Measurements from ENCODE around the gene SAMHD1.
"Not testable (repeated sequence)": the region's sequence is repeated elsewhere in the genome, so short reads cannot be mapped to it uniquely, and the experiment has no call there.

SAMHD1 gene

DNA sequence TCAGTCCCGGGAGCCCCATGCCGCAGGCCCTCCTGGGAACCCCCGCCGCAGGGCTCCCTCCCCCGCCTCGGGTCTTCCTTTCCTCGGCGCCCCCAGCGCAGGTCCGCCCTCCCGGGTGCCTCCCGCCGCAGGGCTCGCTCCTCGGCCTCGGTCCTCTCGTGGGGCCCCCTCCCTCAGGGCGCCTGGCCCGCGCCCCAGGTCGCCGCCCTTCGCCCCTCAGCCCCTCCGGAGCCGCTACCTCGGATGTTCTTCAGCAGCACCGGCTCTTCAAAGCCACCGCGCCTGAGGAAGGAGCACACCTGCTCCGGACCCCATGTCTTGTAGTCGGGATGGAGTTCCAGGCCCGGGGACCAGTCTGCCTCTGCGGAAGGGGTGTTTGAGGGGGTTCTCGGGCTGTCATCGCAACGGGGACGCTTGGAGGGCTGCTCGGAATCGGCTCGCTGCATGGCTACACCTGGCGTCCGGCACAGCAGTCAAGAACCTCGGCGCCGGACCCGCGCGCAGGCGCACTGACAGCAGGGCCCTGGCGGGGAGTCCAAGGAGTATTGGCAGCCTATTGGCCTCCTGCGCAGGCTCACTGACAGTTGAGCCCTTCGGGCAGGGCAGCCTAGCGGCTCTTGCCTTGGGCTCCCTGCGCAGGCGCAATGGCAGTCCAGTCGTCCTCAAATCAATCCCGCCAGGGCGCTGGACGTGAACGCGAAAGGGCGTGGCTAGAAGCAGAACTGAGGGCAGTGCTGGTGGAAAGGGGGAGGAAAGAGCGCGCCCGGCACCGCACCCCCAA is at the start of gene SAMHD1:
Gene SAMHD1 (minus strand): TSS at position 511 of the 781 bp plus-strand sequence. CDS start 65 bp downstream, at position 446.
- peak; percentile 96 to 97 for DNase-seq

- not testable (repeated sequence) for DNase-seq
Observed at GRCh38 chr20:37000171-37000570, 48.7 kb upstream of the SAMHD1 start.

DNA sequence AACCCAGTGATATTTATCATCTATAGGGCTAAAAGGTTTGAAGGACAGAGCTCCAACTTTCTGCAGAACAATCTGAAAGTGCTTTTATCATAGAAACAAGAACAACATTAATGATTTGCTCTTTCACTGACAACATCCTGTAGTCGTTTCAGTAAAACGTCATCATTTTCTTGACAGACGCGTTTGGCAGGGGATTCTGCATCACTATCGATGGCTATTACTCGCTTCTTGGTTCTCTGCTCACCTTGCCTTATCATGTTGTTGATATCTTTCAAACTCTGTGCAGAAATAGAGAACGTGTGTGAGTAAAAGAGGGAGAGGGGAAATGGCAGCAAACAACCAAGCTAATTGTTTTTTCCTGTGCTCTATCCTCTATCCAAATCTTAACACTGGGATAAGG is 47.1 kb upstream of the SAMHD1 start:
- DNase-seq: no peak

DNA sequence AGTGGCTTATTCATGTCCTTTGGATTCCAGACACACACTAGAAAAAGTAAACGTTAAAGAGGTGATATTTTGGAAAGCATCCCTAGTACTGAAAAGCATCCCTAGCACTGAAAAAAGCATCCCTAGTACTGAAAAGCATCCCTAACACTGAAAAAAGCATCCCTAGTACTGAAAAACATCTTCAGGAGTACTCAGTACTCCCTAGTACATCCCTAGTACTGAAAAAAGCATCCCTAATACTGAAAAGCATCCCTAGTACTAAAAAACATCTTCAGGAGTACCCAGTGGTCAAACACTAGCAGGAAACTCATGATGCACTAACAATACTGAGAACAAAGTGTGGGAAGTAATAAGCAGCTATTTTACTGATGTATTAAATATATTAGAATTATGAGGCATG is 45.6 kb upstream of the SAMHD1 start:
- DNase-seq: no peak

DNA sequence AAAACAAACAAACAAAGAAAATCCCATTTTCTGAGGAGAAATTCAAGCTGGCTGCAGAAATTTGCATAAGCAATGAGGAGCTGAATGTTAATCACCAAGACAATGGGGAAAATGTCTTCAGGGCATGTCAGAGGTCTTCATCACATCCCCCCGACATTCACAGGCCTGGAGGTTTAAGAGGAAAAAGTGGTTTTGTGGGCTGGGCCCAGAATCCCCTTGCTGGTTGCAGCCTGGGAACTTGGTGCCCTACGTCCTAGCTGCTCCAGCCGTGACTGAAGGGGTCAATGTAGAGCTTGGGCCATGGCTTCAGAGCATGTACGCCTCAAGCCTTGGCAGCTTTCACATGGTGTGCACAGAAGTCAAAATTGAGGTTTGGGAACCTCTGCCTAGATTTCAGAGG is 42.7 kb upstream of the SAMHD1 start:
- not testable (repeated sequence) for DNase-seq

- DNase-seq: no peak
Observed at GRCh38 chr20:36992802-36993334, 41.4 kb upstream of the SAMHD1 start.

- no peak for DNase-seq
Observed at GRCh38 chr20:36991703-36992102, 40.2 kb upstream of the SAMHD1 start.

GRCh38 chr20:36989797-36990196 is 38.3 kb upstream of the SAMHD1 start:
- no peak for DNase-seq

- no peak for DNase-seq
Observed at GRCh38 chr20:36988494-36988966, 37.0 kb upstream of the SAMHD1 start.

DNA sequence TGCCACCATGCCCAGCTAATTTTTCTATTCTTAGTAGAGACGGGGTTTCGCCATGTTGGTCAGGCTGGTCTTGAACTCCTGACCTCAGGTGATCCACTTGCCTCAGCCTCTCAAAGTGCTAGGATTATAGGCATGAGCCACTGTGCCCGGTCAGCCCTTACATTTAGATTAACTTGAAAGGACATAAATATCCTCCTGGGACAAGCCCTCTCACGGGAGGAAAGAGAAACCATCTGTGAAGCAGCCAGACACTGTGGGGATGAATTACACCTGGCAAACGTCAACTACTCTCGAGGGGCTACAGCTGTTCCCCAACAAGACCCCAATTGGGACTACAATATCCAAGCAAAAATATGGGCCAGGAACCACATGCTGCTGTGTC is 32.7 kb upstream of the SAMHD1 start:
- no peak for DNase-seq

DNA sequence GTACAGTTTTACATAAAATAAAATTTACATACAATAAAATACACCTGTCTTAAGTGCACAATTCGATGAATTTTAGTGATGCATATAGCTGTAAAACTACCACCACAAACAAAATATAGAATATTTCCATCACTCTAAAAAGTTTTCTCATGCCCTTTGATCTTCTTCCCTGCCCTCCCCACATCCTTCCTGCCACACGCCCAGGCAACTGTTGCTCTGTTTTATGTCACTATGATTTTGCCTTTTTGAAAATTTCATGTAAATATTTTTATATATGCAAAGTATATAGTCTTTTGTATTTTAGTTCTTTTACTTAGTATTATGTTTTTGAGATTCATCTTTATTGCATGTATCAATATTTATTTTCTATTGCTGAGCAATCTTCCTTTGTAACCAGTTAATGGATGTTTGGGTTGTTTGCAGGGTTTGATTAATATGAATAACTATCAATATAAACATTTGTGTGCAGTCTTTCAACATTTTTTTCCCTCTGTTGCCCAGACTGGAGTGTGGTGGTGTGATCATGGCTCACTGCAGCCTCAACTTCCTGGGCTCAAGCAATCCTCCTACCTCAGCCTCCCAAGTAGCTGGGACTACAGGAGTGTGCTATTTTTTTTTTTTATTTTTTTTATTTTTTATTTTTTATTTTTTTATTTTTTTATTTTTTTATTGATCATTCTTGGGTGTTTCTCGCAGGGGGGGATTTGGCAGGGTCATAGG is 23.8 kb upstream of the SAMHD1 start:
- no peak for DNase-seq

GRCh38 chr20:36974660-36975059 is 23.2 kb upstream of the SAMHD1 start:
- no peak for DNase-seq

DNA sequence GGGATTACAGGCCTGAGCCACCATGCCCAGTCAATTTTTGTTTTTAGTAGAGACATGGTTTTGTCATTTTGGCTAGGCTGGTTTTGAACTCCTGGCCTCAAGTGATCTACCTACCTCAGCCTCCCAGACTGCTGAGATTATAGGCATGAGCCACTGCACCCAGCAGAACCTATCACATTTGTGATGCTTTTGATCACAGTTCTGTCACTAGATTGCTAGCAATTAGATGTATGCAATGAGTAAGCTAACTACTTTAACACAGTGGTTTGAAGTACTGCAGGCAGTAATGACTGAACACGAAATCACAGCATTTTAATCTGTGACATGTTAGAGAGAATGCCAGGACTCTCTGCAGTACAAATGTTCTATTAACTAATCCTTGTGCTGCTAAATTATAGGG is 19.6 kb upstream of the SAMHD1 start:
- no peak for DNase-seq

DNA sequence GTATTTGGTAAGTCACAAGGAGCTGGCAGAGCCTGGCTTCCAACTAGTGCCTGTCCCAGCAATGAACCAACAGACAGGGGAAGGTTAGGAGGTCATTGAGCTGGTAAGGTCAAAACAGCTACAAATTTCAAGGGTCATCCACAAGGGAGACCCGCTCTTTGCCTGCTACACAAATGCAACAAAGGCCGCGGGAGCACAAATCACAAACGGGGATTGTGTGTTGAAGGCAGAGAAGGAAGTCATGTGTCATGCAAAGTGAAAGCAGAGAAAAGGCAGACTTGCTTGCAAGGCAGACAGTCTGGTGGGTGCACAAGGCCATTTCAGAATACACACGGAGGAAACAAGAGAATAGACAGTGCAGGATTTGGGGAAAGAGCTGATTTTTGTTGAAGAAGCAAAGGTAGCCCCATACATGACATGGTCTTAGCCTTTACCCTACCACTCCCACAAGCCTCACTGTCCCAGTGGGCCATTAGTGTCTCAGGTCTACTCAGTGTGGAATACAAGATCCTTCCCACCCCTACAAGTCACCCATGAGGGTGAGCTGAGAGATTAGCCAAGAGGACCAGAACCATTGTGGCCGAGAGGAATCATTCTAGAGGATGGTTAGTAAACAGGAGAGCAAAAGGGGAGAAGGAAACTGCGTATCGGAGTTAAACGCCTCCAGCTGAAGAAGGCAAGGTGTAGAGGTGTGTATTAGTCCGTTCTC is 18.1 kb upstream of the SAMHD1 start:
- no peak for DNase-seq

GRCh38 chr20:36969051-36969450 is 17.5 kb upstream of the SAMHD1 start:
- no peak for DNase-seq

DNA sequence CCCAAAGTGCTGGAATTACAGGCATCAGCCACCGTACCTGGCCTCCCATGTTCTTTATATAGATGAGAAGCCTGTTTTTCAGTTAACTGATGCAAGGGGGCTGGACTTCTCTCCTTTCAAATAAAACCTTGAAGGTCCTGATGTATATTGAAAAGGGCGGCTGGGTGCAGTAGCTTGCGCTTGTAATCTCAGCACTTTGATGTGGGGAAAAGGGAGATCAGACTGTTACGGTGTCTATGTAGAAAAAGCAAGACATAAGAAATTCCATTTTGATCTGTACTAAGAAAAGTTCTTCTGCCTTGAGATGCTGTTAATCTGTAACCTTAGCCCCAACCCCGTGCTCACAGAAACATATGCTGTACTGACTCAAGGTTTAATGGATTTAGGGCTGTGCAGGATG is 16.1 kb upstream of the SAMHD1 start:
- DNase-seq: no peak

GRCh38 chr20:36966965-36967364 is 15.5 kb upstream of the SAMHD1 start:
- not testable (repeated sequence) for DNase-seq

GRCh38 chr20:36962354-36962941 is 10.9 kb upstream of the SAMHD1 start:
- DNase-seq: not testable (repeated sequence)

GRCh38 chr20:36959242-36959641 is 7.7 kb upstream of the SAMHD1 start:
- DNase-seq: no peak

- DNase-seq: no peak
Observed at GRCh38 chr20:36957875-36958667, 6.6 kb upstream of the SAMHD1 start.

DNA sequence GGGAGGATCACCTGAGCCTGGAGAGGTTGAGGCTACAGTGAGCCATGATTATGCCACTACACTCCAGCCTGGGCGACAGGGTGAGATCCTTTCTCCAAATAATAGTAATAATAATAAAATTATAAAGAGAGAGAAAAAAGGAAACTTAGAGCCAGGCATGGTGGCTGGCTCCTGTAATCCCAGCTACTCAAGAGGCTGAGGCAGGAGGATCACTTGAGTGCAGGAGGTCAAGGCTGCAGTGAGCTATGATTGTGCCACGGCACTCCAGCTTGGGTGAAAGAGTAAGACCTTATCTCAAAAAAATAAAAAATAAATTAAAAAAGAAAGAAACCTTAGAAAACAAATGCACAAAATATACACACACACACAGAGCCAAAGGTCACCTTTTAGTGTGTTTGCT is 5.2 kb upstream of the SAMHD1 start:
- DNase-seq: no peak

DNA sequence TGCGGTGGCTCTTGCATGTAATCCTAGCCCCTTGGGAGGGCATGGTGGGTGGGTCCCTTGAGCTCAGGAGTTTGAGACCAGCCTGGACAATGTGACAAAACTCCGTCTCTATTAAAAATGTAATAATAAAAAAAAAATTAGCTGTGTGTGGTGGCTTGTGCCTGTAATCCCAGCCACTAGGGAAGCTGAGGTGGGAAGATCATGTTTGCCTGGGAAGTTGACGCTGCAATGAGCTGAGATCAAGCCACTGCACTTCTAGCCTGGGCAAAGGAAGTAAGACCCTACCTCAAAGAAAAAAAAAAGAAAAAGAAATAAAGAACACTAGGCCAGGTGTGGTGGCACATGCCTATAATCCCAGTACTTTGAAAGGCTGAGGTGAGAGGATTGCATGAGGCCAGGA is 4.5 kb upstream of the SAMHD1 start:
- no peak for DNase-seq

Measured in cerebellar nuclear complex (tissue), 1 donor.